Measurements from ENCODE around the gene ACSL1.
"Not testable (repeated sequence)": the region's sequence is repeated elsewhere in the genome, so short reads cannot be mapped to it uniquely, and the experiment has no call there.

The ACSL1 gene

DNA sequence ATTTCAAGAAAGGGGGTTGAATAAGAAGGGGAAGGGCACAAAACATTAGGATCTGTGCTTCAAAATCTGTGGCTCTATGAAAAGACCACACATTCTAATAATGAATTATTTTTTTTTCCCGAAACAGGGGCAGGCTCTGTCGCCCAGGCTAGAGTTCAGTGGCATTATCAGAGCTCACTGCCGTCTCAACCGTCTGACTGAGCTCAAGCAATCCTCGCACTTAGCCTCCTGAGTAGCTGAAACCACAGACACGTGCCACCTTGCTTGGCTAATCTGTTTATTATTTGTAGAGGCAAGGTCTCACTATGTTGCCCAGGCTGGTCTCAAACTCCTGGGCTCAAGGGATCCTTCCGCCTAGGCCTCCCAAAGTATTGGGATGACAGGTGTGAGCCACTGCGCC, 33.4 kb downstream of the ACSL1 start:
- no peak for DNase-seq (ENCODE audit: low read depth in 2 of 2)

DNA sequence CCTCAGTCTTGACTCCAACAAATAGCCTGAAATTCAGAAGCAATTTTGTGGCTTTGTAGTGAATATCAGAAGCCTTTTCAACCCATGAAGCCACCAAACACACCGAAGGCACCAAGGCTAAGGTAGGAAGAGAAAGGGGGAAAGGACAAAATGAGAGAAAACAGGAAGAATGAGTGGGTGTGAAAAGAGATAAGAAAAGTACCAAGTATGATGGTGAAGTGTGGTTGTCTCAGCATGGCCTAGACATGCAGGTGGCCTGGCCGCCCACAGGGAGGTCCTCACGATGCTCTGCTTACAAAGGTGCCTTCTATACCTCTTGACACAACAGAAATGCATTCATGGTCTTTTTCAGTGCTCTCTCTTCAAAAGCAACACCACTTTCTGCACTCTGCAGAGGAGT, 34.9 kb downstream of the ACSL1 start:
- no peak for DNase-seq (ENCODE audit: low read depth in 2 of 2)

DNA sequence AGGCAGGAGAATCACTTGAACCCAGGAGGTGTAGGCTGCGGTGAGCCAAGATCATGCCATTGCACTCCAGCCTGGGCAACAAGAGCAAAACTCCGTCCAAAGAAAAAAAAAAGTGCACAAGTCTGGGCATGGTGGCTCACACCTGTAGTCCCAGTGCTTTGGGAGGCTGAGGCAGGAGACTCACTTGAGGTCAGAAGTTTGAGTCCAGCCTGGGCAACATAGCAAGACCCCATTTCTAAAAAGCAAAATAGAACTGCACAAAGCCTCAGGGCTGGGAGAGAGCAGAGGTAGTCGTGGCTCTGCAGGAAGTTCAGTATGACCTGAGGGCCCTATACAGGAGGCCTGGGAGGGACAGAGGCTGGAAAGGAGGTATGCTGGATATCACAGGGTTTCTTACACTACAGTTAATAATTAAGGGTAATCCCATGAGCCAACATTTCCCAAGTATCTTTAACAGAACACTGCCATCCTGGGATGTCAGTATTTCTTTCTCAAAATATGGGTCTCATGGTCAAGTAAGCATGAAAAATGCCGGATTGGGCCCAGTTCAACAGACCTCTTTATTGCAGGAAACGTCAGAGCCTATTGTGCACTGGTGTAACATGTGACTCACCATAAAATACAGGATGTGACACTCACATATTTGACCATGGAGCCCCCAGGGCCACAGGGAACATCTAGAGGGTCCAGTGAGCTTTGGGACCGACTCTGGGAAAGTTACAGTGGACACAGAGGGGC, 37.8 kb downstream of the ACSL1 start:
- DNase-seq (ENCODE audit: low read depth in 2 of 2), result no peak

DNA sequence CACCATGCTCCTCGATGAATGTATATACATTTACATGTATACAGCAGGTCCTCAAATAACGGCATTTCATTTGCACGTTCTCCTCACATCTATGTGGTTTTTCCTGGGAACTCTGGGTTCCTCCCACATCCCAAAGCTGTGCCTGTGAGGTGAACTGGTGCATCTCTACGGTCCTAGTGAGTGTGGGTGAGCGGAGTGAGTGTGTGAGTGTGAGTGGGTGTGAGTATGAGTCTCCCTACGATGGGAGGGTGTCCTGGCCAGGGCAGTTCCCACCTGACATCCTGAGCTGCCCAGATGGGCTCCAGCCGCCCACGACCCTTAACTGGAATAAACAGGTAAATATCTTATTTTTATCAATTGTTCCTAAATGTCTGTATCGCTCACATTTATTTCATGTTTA, 40.0 kb downstream of the ACSL1 start:
- DNase-seq (ENCODE audit: low read depth in 2 of 2), result no peak

DNA sequence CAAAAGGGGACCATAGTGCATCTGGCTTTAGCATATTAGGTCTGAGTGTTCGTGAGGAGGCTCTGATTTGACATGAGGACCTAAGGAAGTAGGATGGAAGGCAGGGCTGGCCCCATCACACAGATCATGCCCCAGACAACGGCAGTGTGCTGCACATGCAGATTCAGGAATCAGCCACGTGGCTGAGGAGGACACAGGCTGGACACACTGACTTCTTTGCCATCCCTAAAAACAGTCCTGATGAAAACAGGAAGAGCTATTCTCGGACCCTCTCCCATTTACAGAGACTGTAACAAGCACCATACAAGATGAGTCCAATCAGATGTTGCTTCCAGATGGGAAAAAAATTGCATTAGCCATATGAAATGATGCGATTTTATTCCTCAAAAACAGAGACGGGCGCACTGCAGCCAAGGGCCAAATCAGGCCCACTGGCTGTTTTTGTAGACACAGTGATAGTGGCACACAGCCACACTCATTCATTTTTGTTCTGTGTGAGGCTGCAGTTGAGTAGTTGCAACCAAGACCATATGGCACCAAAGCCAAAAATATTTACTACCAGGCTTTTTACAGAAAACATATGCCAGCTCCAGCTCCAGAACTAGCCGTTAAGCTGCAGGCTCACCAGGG, 41.0 kb downstream of the ACSL1 start:
- DNase-seq (ENCODE audit: low read depth in 2 of 2), result no peak

DNA sequence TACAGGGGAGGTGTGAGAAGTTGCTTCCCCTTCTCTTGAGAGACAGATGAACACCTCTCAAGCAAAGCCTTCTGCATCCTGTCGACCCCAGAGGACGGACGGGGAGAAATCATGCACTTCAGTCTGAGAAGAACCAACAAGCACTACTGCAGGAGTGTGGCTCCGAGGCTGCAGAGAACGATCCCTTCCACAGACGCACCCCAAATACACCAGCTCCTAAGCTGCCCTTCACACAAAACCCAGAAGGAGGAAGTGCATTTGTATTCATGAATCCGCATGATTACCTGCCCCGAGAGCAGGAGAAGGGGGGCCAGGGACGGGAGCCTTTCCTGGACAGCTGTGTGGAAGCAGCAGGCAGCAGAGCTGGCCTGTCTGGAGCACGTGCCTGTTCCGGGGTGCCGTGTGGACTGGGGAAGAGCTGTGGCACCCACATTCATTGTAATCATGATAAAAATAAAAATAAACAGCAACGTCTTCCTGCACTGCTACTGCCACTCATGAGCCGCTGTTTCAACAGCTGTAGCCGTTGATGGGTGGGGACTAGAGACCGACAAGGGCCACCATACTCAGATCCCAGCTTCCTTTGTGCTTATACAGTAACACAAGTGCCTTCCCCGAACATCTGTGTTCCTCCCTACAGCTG, 42.9 kb downstream of the ACSL1 start:
- DNase-seq (ENCODE audit: low read depth in 2 of 2), result no peak

DNA sequence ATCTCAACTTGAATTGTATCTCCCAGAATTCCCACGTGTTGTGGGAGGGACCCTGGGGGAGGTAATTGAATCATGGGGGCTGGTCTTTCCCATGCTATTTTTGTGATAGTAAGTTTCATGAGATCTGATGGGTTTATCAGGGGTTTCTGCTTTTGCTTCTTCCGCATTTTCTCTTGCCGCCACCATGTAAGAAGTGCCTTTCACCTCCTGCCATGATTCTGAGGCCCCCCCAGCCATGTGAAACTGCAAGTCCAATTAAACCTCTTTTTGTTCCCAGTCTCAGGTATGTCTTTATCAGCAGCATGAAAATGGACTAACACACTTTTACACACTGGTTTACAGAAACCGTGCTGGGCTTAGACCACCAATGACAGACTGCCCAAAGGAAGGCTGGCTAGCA, 46.6 kb downstream of the ACSL1 start:
- DNase-seq (ENCODE audit: low read depth in 2 of 2), result not testable (repeated sequence)

DNA sequence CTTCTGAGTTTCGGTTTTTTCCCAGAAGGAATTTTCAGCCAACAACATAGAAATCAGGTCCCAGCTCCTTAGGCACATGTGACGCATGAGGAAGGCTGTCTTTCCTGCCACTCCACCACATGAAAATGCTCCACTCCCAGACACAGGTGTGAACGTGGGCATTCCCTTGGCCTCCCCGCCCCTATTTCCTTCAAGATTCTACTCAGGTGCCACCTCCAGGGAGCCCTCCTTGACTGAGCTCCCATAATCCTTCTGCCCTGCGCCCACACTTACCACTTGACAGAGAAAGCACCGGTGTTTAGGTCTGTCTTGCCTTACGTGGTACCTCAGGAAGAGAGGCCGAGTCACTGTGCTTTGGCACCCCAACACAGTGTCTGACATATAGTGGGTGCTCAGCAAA, 47.4 kb downstream of the ACSL1 start:
- no peak for DNase-seq (ENCODE audit: low read depth in 2 of 2)

DNA sequence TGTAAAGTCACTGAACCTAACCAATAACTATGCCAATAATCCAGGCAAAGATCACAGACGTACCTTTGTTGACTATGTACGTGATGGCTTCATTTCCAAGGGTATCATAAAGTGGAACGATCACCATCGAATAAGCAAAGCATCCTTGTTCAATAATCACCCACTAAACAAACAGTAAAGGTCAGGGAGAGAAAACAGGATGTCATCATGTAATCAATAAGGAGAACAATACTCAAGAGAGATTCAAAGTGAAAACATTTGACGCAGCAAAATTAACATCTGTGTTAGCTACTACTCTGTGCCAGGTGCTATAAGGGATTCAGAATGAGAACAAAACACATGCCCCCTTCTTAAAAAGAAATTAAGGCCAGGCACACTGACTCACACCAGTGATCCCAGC, 48.9 kb downstream of the ACSL1 start:
- DNase-seq (ENCODE audit: low read depth in 2 of 2), result no peak

DNA sequence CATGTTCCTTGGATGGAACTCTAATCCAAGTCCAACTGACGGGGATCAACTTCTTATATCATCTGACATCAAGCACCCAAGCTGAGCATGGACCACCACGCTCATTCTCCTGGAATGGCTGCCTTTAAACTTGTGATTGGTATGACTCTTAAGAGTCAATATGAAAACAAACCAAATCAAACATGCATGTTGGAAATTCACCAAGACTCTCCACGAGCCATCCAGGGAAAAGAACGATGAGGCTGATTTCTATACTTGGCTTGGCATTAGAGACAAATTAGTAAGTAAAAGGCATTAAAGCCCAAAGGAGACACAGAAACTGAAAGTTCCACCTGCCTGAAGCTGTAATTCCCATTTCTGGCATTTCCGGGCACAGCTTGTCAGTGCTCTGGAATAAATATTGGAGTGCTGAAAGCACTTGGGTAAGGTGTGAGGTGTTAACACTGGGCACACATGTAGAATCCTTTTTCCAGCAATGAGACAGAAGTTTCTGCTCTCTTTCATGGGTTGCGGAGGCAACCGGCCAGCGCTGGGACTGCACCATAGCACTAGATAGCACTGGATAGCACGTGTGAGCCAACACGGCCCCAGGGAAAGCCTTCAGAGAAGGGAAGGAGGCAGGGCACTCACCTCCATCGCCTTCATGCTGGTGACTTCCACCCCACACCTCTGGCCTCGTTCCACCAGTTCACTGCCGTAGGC, 49.8 kb downstream of the ACSL1 start:
- DNase-seq (ENCODE audit: low read depth in 2 of 2), result no peak

DNA sequence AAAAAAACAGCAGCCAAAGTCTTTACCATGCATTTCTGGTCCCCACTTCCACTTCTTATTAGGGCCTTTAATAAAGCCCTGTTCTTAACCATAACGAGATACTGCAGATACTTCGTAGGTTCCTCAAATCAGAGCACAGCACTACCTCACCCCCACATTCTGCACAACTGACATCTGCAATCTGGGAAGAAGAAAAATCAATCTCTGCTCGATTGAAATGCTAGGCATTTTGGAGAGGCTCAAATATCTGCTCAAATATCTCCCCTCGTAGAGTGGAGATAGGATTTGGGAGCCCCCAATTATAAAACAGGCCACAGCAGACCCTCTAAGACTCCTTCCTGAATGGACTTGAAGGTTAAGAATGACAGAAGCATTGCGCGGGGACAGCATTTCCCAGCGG, 51.6 kb downstream of the ACSL1 start:
- DNase-seq (ENCODE audit: low read depth in 2 of 2), result no peak

DNA sequence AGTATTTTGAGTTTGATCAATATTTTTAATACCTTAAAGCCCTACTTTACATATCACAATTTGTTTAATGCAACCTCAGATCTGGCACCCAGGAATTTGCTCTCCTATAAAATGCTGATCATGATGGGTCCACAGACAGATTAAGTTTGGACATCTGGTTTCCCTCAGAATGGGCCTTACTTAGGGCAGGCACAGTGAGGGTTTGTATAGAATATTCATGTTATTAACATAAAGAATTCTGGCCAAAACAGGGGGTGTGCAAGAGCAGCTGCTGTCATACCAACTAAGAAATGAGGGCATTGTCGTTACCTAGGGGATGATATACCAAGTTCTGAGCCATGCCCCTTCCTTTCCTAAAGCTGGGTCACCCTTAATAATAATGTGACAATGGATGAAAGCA, 54.4 kb downstream of the ACSL1 start:
- no peak for DNase-seq (ENCODE audit: low read depth in 2 of 2)

DNA sequence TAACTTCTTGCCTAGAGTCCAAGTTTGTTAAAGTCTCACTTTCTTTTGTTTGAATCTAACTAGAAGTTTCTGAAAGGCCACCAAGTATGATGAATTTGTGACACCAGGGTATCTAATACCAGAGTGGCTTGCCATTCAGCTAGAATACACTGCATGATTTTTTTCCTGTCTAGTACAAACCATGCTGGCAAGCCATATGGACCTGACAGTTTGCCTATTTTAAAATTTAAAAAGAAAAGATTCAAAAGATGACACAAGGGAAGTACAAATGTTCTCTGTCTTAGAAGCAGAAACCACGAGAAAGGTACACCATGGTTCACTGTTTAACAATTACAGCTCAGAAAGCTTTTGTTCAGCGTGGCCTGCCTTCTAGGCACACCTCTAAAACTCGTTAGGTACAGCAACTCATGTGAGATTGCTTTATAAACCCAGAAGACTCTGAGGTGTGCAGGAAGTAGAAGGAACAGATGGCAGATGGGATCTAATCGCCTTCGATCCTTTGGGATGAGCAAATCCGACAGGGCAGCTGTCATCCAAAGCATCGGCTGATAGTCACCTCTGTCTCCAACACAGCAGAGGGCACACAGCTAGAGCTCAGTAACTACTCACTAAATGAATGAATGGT, 56.5 kb downstream of the ACSL1 start:
- DNase-seq (ENCODE audit: low read depth in 2 of 2), result no peak

DNA sequence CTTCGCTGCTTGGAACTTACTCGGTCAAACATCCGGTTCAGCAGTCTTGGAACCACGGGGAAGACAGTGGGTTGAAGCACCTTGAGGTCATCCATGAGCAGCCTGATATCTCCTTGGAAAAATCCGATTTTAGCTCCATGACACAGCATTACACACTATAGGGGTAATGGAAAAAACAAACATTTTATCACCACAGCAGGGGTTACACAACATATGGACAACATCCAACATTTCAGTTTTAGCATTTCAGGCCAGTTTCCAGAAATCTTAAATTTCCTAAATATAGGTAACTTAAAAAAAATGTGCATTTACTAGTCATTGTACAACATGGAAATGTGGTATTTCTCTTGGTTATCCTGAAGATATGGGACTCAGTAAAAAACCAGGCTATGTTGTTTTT, 57.5 kb downstream of the ACSL1 start:
- DNase-seq (ENCODE audit: low read depth in 2 of 2), result no peak

DNA sequence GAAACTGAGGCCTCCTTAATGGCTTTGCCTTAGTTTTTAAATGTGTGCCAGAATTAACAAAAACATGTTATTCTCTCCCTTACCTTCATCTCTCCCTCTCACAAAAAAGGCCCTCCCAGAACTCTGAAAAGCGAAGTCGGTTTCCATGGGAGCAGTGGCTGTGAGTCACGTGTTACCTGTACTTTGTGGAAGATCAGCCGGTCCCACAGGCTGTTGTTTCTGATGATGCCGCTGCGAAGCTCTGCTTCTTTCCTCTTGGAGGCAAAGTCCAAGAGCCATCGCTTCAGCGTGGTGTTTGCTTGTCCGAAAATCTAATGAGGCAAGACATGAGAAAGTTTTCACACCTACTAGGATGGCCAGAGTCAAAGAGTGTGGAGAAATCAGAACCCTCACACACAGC, 59.3 kb downstream of the ACSL1 start:
- no peak for DNase-seq (ENCODE audit: low read depth in 2 of 2)

DNA sequence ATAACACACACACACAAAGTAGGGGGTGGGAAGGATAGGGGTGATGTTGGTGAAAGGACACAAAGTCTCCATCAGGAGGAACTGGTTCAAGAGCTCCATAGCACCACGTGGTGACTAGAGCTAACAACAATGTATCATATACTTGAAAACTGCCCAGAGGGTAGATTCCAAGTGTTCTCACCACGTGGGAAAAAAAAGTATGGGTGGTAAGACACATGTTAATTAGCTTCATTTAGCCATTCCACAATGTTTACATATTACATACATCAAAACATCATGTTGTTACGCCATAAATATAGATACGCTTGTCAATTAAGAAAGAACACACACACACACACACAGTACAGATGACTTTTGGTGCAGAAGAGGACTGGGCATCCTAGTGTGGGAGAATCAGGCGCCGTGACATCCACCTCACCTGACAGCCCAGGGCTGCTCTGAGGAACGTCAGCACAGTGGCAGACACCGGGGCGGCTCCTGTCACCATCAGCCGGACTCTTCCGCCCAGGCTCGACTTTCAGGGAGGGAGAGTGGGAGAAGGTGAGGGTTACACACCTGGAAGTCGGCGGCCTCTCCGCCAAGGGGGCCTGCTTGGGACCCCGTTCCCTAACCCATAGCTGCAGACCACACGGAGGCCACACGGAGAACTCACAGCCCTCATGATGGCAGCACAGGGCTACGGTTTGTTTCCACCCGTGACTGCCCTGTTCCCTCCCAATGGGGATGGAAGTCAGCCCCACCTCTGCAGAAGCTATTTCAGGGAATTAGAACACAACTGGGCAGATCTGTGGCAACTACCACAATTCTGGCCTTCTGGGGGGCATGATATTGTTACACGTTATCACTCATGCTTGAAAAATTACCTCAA, 60.1 kb downstream of the ACSL1 start:
- no peak for DNase-seq (ENCODE audit: low read depth in 2 of 2)

DNA sequence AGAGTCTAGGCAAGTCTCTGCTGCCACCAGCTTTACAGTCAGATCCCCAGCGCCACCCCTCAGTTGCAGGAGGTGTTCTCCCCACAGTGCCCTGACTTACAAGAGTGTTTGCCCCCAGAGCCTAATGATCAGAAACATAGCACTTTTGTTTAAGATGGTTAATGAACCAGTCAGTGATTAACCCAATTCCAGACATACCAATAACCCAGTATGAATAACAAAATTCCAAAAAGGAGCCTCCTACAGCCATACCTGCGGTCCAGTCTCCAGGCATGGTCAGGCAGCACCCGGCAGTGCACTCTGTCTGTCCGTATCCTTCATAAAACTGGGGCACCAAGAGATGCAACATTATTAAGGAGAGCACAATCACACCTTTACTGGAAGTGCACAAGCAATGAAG, 61.2 kb downstream of the ACSL1 start:
- DNase-seq (ENCODE audit: low read depth in 2 of 2), result no peak

DNA sequence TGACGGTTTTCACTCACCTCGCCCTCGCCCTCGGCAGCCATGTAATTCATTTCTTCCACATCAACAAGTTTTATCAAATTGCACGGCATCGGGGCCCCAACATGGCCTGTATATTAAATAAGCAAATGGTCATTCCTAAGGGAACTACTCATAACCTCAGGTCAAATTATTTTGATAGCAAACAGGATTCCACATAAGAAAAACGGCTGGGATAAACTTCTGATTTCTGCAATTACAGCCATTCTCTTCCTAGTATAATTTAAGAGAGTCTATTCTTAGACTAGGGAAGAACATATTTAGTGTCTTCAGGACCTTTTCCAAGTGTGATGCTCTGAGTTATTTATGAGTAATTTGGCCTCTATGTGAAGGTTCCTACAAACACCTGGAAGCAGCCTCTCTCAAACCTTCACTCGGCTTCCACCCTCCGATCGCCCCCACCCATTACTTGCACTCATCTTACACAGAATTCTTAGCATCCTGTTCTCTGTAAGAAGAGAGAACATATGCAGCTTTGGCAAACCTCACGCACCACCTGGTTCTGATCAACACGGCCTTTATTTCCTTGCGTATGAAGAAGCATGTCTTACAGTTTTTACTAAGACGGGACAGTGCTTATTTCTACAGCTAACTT, 62.5 kb downstream of the ACSL1 start:
- no peak for DNase-seq (ENCODE audit: low read depth in 2 of 2)

DNA sequence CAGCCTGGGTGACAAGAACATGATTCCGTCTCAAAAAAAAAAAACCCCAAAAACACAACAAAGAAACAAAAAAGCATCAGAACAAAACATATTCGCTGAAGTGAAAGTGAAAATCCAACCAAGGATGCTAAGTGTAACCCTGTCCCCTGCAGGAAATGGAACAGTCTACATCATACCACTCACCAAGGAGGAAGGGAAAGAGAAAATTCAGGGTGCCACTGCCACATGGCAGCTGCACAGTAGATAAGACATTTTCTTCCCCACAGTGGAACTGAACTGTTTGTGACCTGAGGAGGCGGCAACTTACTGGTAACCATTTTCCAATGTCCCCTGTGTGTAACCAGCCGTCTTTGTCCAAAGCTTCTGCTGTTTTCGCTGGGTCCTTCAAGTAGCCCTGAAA, 63.7 kb downstream of the ACSL1 start:
- no peak for DNase-seq (ENCODE audit: low read depth in 2 of 2)

DNA sequence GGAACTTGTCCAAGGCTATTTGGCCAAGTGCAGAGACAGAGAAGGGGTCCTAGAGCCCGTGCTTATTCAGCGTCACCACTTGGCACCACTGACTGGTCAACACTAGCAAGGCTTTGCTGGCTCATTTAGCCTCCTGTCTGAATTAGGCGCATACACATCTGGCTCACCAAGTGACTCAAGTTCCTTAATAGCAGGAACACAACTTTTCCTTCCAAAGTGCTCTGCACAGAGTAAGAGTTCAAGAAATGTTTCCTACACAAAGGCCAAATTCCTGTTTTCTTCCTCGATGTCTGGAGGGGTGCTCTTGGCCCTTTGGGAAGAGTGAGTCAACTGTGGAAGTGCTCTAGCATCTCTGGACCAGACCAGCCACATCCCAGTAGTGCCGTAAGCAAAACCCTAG, 65.1 kb downstream of the ACSL1 start:
- no peak for DNase-seq (ENCODE audit: low read depth in 2 of 2)

DNA sequence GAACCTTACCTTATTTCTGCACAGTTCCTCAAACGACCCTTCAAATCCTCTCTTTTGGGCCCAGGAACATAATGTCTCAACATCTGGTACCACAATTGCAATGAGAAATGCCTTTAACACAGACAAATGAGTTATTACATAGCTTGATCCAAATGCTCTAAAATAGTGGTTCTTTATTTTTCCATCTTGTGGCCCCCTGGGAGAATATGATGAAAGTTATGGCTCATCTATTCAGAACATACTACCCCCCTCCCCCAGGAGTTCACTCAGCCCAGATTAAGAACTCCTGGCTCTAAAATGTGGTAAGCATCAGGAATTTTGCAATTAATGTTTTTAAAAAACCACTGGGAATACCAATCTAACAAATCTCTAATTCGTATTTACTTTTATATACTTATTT, 68.0 kb downstream of the ACSL1 start:
- DNase-seq (ENCODE audit: low read depth in 2 of 2), result no peak
